Raji (cell line): ENCODE measurements around the gene COPS4.

Source experiments
- POLR2A ChIP-seq: IDR thresholded peaks from 2 replicates; pipeline ENCODE4 v1.6.1; 2011; ENCODE audit warnings: low read depth, low read length, control low read depth; ENCODE audit not compliant: insufficient read depth

The COPS4 gene

DNA sequence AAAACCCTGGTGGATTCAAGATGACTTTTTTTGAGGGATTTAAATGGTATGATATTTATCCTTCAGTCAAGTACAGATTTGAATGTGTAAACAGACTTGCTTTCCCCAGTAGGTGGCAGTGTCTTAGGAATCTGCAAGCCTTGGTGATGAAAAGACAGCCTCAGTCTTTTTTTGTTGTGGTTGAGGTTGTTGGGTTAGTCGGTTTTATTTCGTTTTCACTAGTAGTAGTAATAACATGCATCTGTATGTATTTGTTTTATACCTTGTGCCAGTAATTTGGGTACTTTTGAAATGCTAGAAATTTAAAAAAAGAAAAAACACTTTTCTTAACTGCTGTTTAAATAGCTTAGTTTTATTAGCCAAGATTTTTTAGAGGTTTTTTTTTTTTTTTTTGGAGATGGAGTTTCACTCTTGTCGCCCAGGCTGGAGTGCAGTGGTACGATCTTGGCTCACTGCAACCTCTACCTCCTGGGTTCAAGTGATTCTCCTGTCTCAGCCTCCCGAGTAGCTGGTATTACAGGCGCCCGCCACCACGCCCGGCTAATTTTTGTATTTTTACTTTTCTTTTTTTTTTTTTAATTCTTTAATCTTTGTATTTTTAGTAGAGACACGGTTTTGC, 39.2 kb downstream of the COPS4 start:
- TF ChIP-seq POLR2A, result no peak

DNA sequence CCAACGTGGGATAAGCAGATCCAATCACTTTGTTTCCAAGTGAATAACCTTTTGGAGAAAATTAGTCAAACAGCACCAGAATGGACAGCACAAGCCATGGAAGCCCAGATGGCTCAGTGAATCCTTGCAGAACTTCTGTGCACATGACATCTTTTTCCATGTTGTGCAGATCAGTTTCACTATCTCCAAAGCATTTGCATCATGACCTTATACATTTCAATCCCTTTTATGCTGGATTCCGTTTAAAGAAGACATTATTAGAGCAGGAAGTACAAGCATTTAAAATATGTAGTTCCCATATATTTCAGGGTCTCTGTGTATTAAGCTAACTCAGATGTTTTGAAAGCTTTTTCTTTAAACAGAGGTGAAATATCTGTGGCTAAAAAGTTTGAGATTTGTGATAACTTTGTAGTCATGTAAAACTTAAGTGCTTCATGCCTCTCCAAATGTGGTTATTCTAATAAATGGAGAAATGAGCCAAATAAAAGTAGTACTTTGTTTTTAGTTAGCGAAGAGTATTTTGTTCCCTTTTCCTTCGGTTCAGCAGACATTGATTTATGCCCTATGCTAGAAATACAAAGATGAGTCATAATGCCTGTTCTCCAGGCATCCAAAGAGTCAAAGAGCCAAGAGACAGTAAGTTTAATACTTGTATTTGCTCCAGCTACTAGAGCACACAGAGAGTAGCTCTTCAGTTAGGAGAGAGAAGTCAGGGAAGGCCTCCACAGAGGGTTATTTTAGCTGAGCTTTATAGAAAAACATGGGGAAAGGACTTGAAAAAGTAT, 40.5 kb downstream of the COPS4 start:
- no peak for TF ChIP-seq POLR2A

DNA sequence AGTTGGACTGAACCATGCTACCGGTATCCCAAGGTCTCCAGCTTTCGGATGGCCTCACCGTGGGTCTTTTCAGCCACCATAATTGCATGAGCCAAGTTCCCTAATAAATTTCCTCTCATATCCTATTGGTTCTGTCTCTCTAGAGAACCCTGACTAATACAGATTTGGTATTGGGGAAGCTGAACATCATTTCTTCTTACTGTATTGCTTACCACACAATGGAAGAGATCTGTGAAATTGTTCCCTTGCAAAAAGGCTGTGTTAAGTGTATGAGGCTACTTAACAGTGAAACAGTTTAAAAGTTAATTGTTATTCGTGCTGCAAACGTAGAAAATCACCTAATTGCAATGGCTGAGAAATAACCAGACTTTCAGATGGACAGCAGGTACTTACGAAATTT, 45.6 kb downstream of the COPS4 start:
- TF ChIP-seq POLR2A, result no peak

DNA sequence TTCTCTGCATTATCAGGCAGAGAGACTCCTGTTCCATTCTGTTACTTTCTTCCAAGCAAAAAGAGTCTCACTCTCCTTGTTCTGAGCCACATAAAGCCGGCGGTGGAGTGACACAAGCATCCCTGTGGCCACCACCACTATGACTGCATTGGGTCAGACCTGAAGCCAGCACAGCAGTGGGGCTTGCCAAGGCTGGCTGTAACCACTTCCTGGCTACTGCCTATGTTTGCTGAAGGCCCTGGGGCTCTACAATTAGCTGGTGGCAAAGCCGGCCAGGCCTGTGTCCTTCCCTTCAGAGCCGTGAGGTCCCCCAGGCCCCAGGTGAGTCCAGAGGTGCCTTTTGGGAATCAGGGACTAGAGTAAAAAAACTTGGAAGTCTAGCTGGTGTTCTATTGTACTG, 47.8 kb downstream of the COPS4 start:
- no peak for TF ChIP-seq POLR2A

DNA sequence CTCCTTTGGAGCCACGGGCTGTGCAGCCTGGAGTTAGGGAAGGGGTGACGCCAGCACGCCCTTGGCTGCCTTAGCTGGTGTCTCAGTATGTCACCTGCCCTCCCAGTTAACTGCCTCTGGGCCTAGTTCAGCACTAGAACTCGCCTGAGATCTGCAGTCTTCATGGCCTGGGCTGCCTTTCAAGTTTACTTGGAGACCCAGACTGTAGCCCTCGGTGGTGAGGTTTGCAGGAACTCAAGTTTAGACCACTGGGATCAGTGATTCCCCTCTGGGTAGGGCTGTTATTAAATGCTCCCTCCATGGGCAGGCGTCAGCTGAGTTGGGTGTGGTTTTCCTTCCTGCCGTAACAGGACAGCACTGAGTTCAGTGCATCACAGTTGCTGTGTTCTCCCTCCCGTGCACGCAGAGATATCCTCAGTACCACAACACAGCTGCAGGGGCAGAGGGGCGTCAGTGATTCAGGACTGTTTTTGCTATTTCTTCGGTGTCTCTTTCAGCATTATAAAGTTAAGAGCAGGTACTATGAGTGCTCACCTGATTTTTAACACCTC, 49.0 kb downstream of the COPS4 start:
- TF ChIP-seq POLR2A, result no peak

DNA sequence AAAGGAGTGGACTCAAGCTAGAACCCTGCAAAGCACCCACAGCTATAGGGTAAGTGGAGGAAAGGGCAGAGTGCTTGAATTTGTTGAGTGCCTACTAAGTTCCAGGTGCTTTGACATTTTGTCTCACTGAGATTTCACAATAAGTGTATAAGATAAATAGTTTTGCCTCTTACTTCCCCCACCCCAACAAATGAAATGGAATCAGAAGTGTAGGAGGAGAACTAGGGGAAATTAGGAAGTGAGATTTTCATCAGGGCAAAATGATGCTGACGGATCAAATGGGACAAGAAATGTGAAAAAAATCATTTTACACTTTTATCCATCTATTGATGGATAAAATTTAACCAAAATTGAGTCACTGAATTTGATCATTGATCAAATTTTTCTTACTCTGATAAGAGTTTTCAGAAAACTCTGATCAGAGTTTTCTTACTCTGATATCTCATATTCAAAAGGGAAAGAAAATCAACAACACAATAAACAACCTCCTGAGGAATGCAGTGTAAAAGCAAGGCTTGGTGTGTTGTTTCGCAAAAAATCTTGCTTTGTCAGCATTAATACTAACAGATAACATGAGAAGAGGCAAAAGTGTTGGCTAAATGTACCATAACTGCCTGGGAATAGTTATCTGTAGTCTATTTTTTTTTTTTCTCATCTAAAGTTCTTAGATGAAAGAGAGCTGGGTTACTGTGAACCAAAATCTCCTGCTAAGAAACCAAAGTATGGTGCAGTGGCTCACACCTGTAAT, 54.6 kb downstream of the COPS4 start:
- no peak for TF ChIP-seq POLR2A

DNA sequence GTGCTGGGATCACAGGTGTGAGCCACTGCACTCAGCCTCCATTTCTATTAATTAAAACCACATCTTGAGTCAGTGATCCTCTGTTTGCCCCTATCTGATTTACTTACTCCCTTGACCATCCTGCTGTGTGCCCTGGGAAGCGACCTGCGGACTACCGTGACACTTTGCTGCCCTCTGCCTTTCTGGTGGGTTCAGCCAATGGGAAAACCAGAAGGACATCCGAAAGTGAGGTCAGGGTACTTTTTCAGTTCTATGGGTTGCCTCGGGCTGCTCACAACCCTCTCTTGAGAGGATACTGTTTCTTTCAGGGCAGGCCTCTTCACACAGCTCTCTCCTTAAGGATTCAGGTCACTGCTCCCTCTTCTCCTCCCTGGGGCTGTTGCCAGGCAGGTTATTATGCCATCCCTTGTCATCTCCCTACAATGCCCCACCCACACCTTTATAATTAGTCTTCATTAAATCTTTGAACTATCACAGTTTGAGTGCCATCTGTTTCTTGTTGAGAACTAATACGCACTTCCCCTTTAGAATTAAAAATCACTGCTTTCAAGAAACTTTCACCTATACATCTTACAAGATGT, 58.2 kb downstream of the COPS4 start:
- TF ChIP-seq POLR2A, result no peak

DNA sequence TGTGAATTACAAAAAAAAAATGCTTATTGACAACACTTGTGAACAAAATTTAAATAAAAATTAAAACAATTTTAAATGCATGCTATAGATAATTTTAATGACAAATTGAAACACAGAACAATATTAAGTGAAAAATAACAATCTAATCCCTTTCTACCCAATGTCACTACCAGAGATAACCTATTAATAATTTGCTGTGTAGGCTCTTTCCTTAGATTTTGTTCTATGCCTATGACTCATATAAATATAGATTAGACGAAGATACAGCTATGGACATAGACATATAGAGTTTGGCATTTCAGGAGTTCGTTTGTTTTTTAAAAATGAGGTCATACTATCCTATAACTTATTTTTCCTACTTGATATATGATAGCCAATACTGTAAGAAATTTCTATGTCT, 61.4 kb downstream of the COPS4 start:
- no peak for TF ChIP-seq POLR2A

DNA sequence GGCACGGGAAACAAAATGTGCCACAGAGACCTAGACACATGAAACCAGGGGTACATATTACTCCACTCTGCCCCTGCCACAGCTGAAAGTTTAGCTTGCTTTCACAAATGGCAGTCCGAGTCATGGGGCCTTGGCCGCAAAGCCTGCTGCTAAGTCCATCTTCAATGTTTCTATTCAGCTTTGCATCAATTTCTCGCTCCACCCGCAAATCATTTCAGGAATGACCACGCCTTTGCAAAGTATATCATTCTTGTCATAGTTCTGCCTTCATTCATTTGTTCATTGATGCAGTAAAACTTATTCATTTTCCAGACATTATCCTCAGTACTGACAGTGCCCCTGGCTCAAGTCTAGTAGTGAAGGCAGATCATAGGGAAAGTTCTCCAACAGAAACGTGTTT, 70.0 kb downstream of the COPS4 start:
- TF ChIP-seq POLR2A, result no peak

DNA sequence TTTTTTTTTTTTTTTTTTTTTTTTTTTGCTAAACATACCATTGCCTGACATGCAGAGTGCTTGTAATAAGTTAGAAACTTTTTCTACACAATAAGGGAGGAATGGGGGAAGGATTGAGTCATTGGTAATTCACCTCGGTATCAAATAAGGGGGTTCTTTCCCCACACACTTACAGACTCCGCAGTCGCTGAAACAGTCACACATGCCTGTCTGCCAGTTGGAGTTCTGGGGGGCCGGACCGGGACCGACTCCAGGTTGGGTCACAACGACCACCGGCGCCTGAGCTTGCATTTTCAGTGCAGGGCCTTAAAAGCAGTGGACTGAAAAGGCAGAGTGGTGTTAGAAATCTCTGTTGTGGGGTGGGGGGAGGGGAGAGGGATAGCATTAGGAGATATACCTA, 72.6 kb downstream of the COPS4 start:
- TF ChIP-seq POLR2A, result no peak

DNA sequence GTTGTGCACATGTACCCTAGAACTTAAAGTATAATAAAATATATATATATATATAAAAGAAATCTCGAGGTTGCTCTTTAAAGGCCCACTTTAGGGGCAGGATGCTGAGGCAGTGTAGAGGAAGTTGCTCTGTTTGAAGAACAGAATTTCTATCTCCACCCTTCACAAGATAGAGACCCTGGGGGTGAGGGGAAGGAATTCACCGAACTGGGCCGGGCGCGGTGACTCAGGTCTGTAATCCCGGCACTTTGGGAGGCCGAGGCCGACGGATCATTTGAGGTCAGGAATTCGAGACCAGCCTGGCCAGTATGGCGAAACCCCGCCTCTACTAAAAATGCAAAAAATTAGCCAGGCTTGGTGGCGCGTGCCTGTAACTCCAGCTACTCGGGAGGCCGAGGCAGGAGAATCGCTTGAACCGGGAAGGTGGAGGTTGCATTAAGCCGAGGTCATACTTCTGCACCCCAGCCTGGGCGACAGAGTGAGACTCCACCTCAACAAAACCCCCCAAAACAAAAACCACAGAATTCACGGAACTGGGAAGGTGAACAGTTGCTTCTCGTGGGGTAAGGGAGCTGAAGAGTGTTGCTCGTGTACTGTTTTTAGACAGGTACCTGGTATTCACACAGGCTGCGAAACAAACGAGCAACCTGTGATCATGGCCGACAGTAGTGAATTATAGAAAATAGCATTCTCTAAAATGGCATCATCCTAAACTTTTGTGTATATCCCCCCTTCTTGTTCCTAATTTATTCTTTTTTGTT, 73.3 kb downstream of the COPS4 start:
- no peak for TF ChIP-seq POLR2A

DNA sequence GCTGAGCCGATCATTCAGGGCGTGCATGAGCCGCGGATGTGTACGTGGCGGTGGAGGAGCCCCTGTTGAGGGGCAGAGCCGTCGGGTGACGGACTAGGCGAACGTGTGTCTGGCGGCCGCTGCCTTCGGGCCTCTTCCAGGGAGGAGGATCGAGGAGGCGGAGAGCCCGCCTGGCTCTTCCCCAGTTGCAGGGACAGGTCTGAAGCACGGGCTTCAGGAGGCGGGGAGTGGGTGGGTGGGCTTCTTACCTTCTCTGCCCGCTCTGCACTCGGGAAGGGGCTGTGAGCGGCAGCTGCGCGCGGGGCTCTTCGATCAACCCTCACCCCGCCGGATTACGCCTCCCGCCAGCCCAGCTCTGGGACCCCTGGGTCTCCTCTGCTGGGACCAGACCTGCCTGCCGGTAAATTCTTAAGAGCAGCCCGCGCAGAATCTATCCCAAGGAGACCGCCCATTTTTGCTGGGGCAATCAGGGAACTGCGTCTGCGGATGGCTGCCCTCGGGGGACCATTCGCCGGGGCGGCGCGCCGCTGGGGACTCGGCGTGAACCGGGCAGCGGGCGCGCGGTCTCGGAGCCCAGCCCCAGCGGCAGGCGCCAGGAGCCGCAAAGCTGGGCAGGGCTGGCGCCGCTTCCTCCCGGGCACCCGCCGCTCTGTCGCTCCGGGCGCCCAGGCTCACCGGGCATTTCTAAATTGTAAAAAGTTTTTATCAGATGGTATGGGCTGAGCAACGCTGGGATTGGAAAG, 74.7 kb downstream of the COPS4 start:
- TF ChIP-seq POLR2A, result 0 out of 2 replicates have a peak, but pooled peaks have one; percentile 19

DNA sequence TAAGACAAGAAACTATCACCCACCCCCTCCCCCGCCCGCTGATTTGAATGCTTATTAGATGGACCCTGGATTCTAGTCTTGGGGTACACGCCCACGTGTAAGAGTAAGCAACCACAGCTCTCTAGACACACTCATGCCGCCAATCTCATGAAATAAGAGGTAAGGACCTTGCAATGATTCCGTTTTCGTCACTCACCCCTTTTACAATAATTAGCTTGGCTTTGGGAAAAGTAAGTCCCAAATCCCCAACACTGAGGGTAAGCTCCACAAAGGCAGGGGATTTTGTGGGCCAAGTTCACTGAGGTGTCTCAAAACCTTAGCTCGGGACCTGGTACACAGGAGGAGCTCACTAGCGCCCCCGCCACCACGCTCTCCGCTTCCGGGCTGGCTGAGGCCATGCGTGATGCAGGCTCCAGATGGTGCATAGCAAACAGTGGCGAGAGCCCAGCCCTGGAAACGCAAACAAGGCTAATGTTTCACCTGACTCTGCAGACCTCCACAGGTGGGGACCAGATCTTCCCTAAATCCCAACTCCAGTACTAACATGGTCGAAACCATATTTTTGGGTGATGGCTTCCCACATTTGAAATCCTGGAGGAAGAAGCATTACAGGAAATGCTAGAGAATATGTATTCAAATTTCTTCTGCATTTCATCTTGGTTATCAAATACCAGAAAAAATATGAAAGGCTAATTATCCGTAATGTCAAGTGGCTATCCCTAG, 75.4 kb downstream of the COPS4 start:
- no peak; the same call in 1 of the 2 replicates for TF ChIP-seq POLR2A
